ENCODE measurements around the gene URAD. TPM values are rescaled to one million over a fixed set of nuclear protein-coding genes. Genes with fewer than 3 reads are reported as not detected.
A peak's percentile ranks its signal among the peaks of the same experiment; 100 is the strongest.
"Not testable (repeated sequence)": the region's sequence is repeated elsewhere in the genome, so short reads cannot be mapped to it uniquely, and the experiment has no call there.

Gene URAD
- total RNA-seq, 2 experiments from 2014 or later: not detected

DNA sequence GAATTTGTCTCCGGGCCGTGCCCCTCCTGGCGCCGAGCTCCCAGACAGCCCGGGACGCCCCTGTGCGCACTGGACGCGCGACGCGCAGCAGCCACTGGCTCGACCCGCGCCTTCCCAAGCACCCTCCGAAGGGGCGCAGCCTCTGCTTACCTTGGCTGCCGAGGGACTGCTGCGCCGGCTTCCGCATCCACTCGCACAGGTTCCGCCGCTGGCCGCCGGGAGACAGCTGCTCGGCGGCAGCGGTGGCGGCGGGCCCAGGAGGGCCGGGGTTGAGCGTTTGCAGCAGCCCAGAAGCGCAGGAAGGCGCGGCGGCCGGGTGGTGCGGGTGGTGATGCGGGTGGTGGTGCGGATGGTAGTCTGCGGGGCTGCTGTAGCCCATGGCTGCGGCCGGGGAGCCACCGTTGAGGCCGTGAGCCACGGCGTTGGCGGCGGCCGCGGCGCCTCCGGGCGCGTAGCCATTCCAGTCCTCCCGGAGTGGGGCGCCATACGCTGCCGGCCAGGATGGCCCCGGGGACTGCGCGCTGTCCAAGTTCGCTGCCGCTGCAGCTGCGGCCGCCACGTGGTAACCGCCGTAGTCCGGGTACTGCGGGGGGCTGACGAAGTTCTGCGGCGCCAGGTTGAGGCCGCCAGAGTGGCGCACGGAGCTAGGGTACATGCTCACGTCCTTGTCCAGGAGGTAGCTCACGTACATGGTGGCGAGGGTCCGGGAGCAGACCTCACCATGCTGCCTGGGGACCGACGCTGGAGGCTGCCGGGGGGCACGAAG is 20.0 kb downstream of the URAD start:
- H3K27ac Mint-ChIP-seq: no peak overlapping the region
- ATAC-seq (peak; percentile 12), DNase-seq (peak; percentile 38)
- CTCF ChIA-PET: interaction anchor here (0.6 to 2.1 kb wide), 4 partner anchors 10 to 1745 kb away, joined by 3 to 8 read pairs (median 4); no protein-coding TSS in a partner anchor
- POLR2A ChIA-PET: no interaction called here
- no peak overlapping the region for H3K4me3 Mint-ChIP-seq
- H3K27me3 Mint-ChIP-seq: peaks cover 73% of the 10 kb centered on the region
- H3K4me1 Mint-ChIP-seq: peaks cover 24% of the 10 kb centered on the region
- H3K36me3 Mint-ChIP-seq (ENCODE audit: low read depth): no peaks in the 10 kb centered on the region
- H3K9me3 Mint-ChIP-seq (ENCODE audit: low read depth): no peaks in the 10 kb centered on the region
- intact Hi-C loops (cut with DNase I, micrococcal nuclease): loop anchor here in 1 of 2 experiments (1.0 kb wide), 2 partner anchors 42 to 48 kb away; no protein-coding TSS in a partner anchor

GRCh38 chr13:27967736-27968315 is 20.7 kb downstream of the URAD start:
- Mint-ChIP-seq H3K4me1 (peaks cover 24% of the 10 kb centered on the region), H3K4me3 (peak overlapping the region; percentile 35), H3K9me3 (ENCODE audit: low read depth) (no peaks in the 10 kb centered on the region), H3K27ac (no peak overlapping the region), H3K36me3 (ENCODE audit: low read depth) (no peaks in the 10 kb centered on the region), H3K27me3 (peaks cover 72% of the 10 kb centered on the region)
- intact Hi-C loops (cut with DNase I, micrococcal nuclease): loop anchor here in 1 of 2 experiments (1.0 to 2.0 kb wide), 3 partner anchors 42 to 175 kb away; partner anchors contain the start of gene GSX1
- DNase-seq: no peak
- ChIA-PET CTCF (interaction anchor here (0.6 to 1.1 kb wide), 2 partner anchors 14 to 46 kb away, joined by 4 to 5 read pairs; no protein-coding TSS in a partner anchor), POLR2A (no interaction called here)
- ATAC-seq: no peak

GRCh38 chr13:27967203-27967735 is 21.2 kb downstream of the URAD start:
- H3K36me3 Mint-ChIP-seq (ENCODE audit: low read depth): no peaks in the 10 kb centered on the region
- ChIA-PET POLR2A (no interaction called here), CTCF (interaction anchor here (0.6 to 1.1 kb wide), 2 partner anchors 13 to 45 kb away, joined by 4 to 5 read pairs; no protein-coding TSS in a partner anchor)
- no peak for ATAC-seq
- no peak overlapping the region for H3K4me3 Mint-ChIP-seq
- no peak for DNase-seq
- H3K27me3 Mint-ChIP-seq: peaks cover 75% of the 10 kb centered on the region
- intact Hi-C loops (cut with DNase I, micrococcal nuclease): loop anchor here in 1 of 2 experiments (2.0 kb wide), 1 partner anchor 174 kb away; the partner anchor contains the start of gene GSX1
- no peak overlapping the region for H3K27ac Mint-ChIP-seq
- H3K4me1 Mint-ChIP-seq: peaks cover 24% of the 10 kb centered on the region
- H3K9me3 Mint-ChIP-seq (ENCODE audit: low read depth): no peaks in the 10 kb centered on the region

- POLR2A ChIA-PET: no interaction called here
- H3K9me3 Mint-ChIP-seq (ENCODE audit: low read depth): no peaks in the 10 kb centered on the region
- peaks cover 24% of the 10 kb centered on the region for H3K4me1 Mint-ChIP-seq
- DNase-seq: no peak
- H3K27ac Mint-ChIP-seq: no peak overlapping the region
- intact Hi-C loops (cut with DNase I, micrococcal nuclease): loop anchor here in 1 of 2 experiments (2.0 kb wide), 1 partner anchor 174 kb away; the partner anchor contains the start of gene GSX1
- no peak for ATAC-seq
- H3K36me3 Mint-ChIP-seq (ENCODE audit: low read depth): no peaks in the 10 kb centered on the region
- H3K27me3 Mint-ChIP-seq: peaks cover 77% of the 10 kb centered on the region
- CTCF ChIA-PET: interaction anchor here (1.1 kb wide), 1 partner anchor 13 kb away, joined by 5 read pairs; no protein-coding TSS in a partner anchor
- no peak overlapping the region for H3K4me3 Mint-ChIP-seq
Measured at GRCh38 chr13:27966641-27967202, 21.8 kb downstream of the URAD start.

DNA sequence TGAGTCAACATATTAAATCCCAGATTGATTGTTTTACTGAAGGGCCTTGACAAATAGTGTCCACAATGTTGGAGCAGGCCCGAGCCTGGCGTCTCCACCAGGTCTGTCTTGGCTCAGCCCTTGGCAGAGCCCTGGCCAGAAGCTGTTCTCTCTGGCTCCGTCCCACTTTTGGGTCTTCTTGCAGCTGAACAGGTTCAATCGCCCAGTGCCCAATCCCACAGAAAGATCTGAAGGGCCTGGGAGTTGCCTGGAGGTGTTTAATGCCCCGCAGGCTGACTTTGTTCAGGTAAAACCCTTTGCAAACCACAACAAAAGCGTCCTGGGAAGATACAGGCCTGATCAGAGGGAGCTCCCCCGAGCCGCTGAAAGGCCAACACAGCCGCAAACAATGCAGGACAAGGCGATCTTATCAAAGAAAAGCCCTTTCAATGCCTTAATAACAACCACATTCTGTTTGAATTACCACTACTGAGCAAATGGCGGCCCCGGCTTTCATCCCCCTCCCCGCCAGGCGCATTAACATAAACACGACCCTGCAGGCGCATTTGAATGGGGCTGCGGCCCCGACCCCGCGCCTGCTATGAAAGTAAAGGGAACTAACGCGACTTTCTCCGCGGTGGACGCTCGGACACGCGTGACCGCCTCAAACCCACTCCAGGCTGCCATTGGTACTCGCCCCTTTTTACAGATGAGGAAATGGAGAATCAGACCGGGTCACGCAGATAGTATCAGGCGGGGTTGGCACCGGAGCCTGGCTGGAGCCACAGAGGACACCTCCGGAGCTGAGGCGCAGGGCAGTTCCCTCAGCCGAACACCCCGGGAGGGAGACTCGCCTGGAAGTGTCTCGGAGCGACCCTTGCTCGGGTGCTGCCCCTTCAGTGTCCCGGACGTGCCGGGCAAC is 22.5 kb downstream of the URAD start:
- CTCF ChIA-PET: interaction anchor here (0.7 to 1.7 kb wide), 3 partner anchors 18 to 96 kb away, joined by 3 to 7 read pairs (median 3); no protein-coding TSS in a partner anchor
- no peaks in the 10 kb centered on the region for H3K9me3 Mint-ChIP-seq (ENCODE audit: low read depth)
- intact Hi-C loops (cut with DNase I, micrococcal nuclease): loop anchor here in 1 of 2 experiments (2.0 kb wide), 1 partner anchor 173 kb away; the partner anchor contains the start of gene GSX1
- no peaks in the 10 kb centered on the region for H3K36me3 Mint-ChIP-seq (ENCODE audit: low read depth)
- POLR2A ChIA-PET: interaction anchor here (0.6 kb wide), 1 partner anchor 968 kb away, joined by 4 read pairs; no protein-coding TSS in a partner anchor
- peaks cover 26% of the 10 kb centered on the region for H3K4me1 Mint-ChIP-seq
- no peak overlapping the region for H3K27ac Mint-ChIP-seq
- ATAC-seq: no peak
- DNase-seq: no peak
- peaks cover 73% of the 10 kb centered on the region for H3K27me3 Mint-ChIP-seq
- no peak overlapping the region for H3K4me3 Mint-ChIP-seq

- Mint-ChIP-seq H3K27me3 (peaks cover 68% of the 10 kb centered on the region), H3K27ac (no peak overlapping the region), H3K4me1 (peaks cover 26% of the 10 kb centered on the region), H3K36me3 (ENCODE audit: low read depth) (no peaks in the 10 kb centered on the region), H3K4me3 (no peak overlapping the region), H3K9me3 (ENCODE audit: low read depth) (no peaks in the 10 kb centered on the region)
- ChIA-PET POLR2A (no interaction called here), CTCF (interaction anchor here (0.6 to 1.7 kb wide), 6 partner anchors 11 to 765 kb away, joined by 3 to 7 read pairs (median 3); no protein-coding TSS in a partner anchor)
- no peak for DNase-seq
- intact Hi-C loops (cut with DNase I, micrococcal nuclease): no loop called here
- no peak for ATAC-seq
Measured at GRCh38 chr13:27965343-27965739, 23.2 kb downstream of the URAD start.

- ATAC-seq: no peak
- Mint-ChIP-seq H3K4me3 (no peak overlapping the region), H3K9me3 (ENCODE audit: low read depth) (no peaks in the 10 kb centered on the region), H3K36me3 (ENCODE audit: low read depth) (no peaks in the 10 kb centered on the region), H3K27ac (no peak overlapping the region), H3K4me1 (peaks cover 30% of the 10 kb centered on the region), H3K27me3 (peaks cover 68% of the 10 kb centered on the region)
- DNase-seq: no peak
- ChIA-PET CTCF (interaction anchor here (0.6 to 1.7 kb wide), 8 partner anchors 10 to 764 kb away, joined by 3 to 7 read pairs (median 3); no protein-coding TSS in a partner anchor), POLR2A (no interaction called here)
- intact Hi-C loops (cut with DNase I, micrococcal nuclease): no loop called here
Measured at GRCh38 chr13:27964741-27965323, 23.7 kb downstream of the URAD start.

DNA sequence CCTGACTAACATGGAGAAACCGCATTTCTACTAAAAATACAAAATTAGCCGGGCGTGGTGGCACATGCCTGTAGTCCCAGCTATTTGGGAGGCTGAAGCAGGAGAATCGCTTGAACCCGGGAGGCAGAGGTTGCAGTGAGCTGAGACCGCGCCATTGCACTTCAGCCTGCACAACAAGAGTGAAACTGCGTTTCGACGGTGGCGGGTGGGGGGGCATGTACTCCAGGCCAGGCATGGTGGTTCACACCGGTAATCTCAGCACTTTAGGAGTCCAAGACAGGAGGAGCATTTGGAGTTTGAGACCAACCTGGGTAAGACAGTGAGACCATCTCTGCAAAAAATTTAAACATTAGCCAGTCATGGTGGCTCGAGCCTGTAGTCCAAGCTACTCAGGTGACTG is 24.3 kb downstream of the URAD start:
- H3K27ac Mint-ChIP-seq; H3K36me3 Mint-ChIP-seq (ENCODE audit: low read depth); H3K9me3 Mint-ChIP-seq (ENCODE audit: low read depth); H3K4me3 Mint-ChIP-seq; intact Hi-C loops (cut with DNase I, micrococcal nuclease); ATAC-seq; POLR2A ChIA-PET; DNase-seq: not testable (repeated sequence)
- Mint-ChIP-seq H3K4me1 (peaks cover 27% of the 10 kb centered on the region), H3K27me3 (peaks cover 66% of the 10 kb centered on the region)
- CTCF ChIA-PET: interaction anchor here (0.6 to 1.7 kb wide), 6 partner anchors 10 to 357 kb away, joined by 3 to 7 read pairs (median 4); no protein-coding TSS in a partner anchor

GRCh38 chr13:27963491-27963890 is 25.0 kb downstream of the URAD start:
- Mint-ChIP-seq H3K36me3 (ENCODE audit: low read depth) (no peaks in the 10 kb centered on the region), H3K9me3 (ENCODE audit: low read depth) (no peaks in the 10 kb centered on the region), H3K4me1 (peaks cover 25% of the 10 kb centered on the region), H3K4me3 (no peak overlapping the region), H3K27ac (no peak overlapping the region), H3K27me3 (peaks cover 67% of the 10 kb centered on the region)
- CTCF ChIA-PET: interaction anchor here (1.1 kb wide), 1 partner anchor 11 kb away, joined by 4 read pairs; no protein-coding TSS in a partner anchor
- POLR2A ChIA-PET: no interaction called here
- intact Hi-C loops (cut with DNase I, micrococcal nuclease): no loop called here
- DNase-seq (no peak), ATAC-seq (no peak)

GRCh38 chr13:27962982-27963381 is 25.5 kb downstream of the URAD start:
- Mint-ChIP-seq H3K27me3 (peaks cover 68% of the 10 kb centered on the region), H3K4me3 (no peak overlapping the region), H3K4me1 (peaks cover 24% of the 10 kb centered on the region), H3K27ac (no peak overlapping the region), H3K36me3 (ENCODE audit: low read depth) (no peaks in the 10 kb centered on the region), H3K9me3 (ENCODE audit: low read depth) (no peaks in the 10 kb centered on the region)
- POLR2A ChIA-PET: no interaction called here
- DNase-seq: no peak
- intact Hi-C loops (cut with DNase I, micrococcal nuclease): no loop called here
- CTCF ChIA-PET: interaction anchor here (1.0 to 3.1 kb wide), 3 partner anchors 10 to 136 kb away, joined by 3 to 10 read pairs (median 4); no protein-coding TSS in a partner anchor
- no peak for ATAC-seq

Measured in activated CD4-positive, alpha-beta T cell treated with anti-CD3 and anti-CD28 coated beads for 36 hours (primary cell).